GM12875 (cell line): ENCODE results near the gene NAXD.

Experiments
- H3K4me3 ChIP-seq: one replicate; pipeline ENCODE4 v1.5.1; 2011; ENCODE audit warnings: low read depth, low read length, control low read depth
- CTCF ChIP-seq: IDR thresholded peaks from 2 replicates; pipeline ENCODE4 v1.5.1; 2011; ENCODE audit warnings: low read depth, mild to moderate bottlenecking, control low read depth, inconsistent platforms, low read length, moderate library complexity, borderline replicate concordance; ENCODE audit not compliant: insufficient read depth

The NAXD gene

GRCh38 chr13:110677731-110678545 is 62.6 kb downstream of the NAXD start:
- H3K4me3 ChIP-seq, result no peak overlapping the region
- no peak for TF ChIP-seq CTCF

GRCh38 chr13:110680852-110681251 is 65.5 kb downstream of the NAXD start:
- H3K4me3 ChIP-seq, result no peak overlapping the region
- peak; percentile 61 for TF ChIP-seq CTCF

GRCh38 chr13:110681868-110682550 is 66.7 kb downstream of the NAXD start:
- no peak for TF ChIP-seq CTCF
- no peak overlapping the region for H3K4me3 ChIP-seq

GRCh38 chr13:110682746-110683145 is 67.4 kb downstream of the NAXD start:
- no peak for TF ChIP-seq CTCF
- H3K4me3 ChIP-seq, result no peak overlapping the region

- no peak for TF ChIP-seq CTCF
- no peak overlapping the region for H3K4me3 ChIP-seq
These were observed 68.0 kb downstream of the NAXD start for GRCh38 chr13:110683203-110683883.

GRCh38 chr13:110683921-110684320 is 68.6 kb downstream of the NAXD start:
- no peak for TF ChIP-seq CTCF
- no peak overlapping the region for H3K4me3 ChIP-seq
